Fibroblast of skin of right quadriceps (primary cell): ENCODE data around the gene LPAR1.
A peak's percentile ranks its signal among the peaks of the same experiment; 100 is the strongest.

Experiments used
- DNase-seq: peaks from one replicate; pipeline ENCODE4 v3.0.0-alpha.2; 2013

Gene LPAR1

GRCh38 chr9:111036946-111037345, 1.3 kb downstream of the LPAR1 start:
- DNase-seq, result peak; percentile 35

- DNase-seq, result peak; percentile 58
Observed at GRCh38 chr9:111036429-111036789, 1.9 kb downstream of the LPAR1 start.

- no peak for DNase-seq
Observed at GRCh38 chr9:111035543-111036428, 2.5 kb downstream of the LPAR1 start.

- peak; percentile 18 for DNase-seq
Observed at GRCh38 chr9:111034898-111035539, 3.3 kb downstream of the LPAR1 start.

GRCh38 chr9:111034170-111034897, 3.9 kb downstream of the LPAR1 start:
- DNase-seq, result peak; percentile 22

GRCh38 chr9:111030492-111030891, 7.8 kb downstream of the LPAR1 start:
- peak; percentile 39 for DNase-seq

- DNase-seq, result no peak
Observed at GRCh38 chr9:111029260-111029659, 9.0 kb downstream of the LPAR1 start.

GRCh38 chr9:111027798-111028197, 10.5 kb downstream of the LPAR1 start:
- peak; percentile 19 for DNase-seq

- no peak for DNase-seq
Observed at GRCh38 chr9:111023128-111023527, 15.1 kb downstream of the LPAR1 start.

GRCh38 chr9:111020594-111020993, 17.7 kb downstream of the LPAR1 start:
- no peak for DNase-seq

GRCh38 chr9:111016426-111017045, 21.7 kb downstream of the LPAR1 start:
- DNase-seq, result peak; percentile 65

- no peak for DNase-seq
Observed at GRCh38 chr9:111016016-111016415, 22.3 kb downstream of the LPAR1 start.

- DNase-seq, result no peak
Observed at GRCh38 chr9:111013707-111014106, 24.6 kb downstream of the LPAR1 start.

GRCh38 chr9:111013250-111013649, 25.0 kb downstream of the LPAR1 start:
- no peak for DNase-seq

- peak; percentile 55 for DNase-seq
Observed at GRCh38 chr9:111008158-111009075, 29.9 kb downstream of the LPAR1 start.

GRCh38 chr9:111005746-111006470, 32.4 kb downstream of the LPAR1 start:
- DNase-seq, result peak; percentile 48

- DNase-seq, result no peak
Observed at GRCh38 chr9:111004936-111005335, 33.3 kb downstream of the LPAR1 start.

- DNase-seq, result no peak
Observed at GRCh38 chr9:111003182-111003581, 35.1 kb downstream of the LPAR1 start.

GRCh38 chr9:111001526-111001925, 36.7 kb downstream of the LPAR1 start:
- no peak for DNase-seq

- DNase-seq, result no peak
Observed at GRCh38 chr9:111000202-111000601, 38.1 kb downstream of the LPAR1 start.

GRCh38 chr9:110999379-110999778, 38.9 kb downstream of the LPAR1 start:
- no peak for DNase-seq
